Activated CD8-positive, alpha-beta memory T cell treated with anti-CD3 and anti-CD28 coated beads, Interleukin-2, amount 50 U/mL, for 4 hours (primary cell): ENCODE data around the gene SLC27A5.

Experiments
- DNase-seq: peaks from one replicate; pipeline ENCODE4 v3.0.0-alpha.2; 2020

Gene SLC27A5

GRCh38 chr19:58511353-58512208 is at the start of gene SLC27A5:
TSS of gene SLC27A5 (minus strand) at chr19:58511992. CDS start at chr19:58511955, 37 bp downstream.
- no peak for DNase-seq

DNA sequence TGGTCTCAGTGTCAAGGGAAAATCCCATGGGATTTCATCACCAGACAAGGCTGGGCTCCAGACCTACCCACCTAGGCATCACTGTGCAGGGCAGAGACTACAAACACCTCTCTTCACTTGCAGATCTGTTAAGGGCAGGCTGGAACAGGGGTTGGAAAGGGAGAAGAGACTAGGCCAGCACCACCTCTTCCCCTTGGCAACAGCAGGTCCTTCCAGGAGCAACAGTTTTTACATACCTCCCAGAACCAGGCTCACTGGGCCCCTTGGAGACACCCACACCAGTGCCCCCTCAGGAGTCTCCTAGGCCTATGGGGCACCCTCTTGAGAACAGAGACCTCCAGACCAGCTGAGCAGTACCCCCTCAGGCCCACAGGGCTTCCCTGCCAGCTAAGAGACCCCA is 49.1 kb upstream of the SLC27A5 start:
- no peak for DNase-seq

DNA sequence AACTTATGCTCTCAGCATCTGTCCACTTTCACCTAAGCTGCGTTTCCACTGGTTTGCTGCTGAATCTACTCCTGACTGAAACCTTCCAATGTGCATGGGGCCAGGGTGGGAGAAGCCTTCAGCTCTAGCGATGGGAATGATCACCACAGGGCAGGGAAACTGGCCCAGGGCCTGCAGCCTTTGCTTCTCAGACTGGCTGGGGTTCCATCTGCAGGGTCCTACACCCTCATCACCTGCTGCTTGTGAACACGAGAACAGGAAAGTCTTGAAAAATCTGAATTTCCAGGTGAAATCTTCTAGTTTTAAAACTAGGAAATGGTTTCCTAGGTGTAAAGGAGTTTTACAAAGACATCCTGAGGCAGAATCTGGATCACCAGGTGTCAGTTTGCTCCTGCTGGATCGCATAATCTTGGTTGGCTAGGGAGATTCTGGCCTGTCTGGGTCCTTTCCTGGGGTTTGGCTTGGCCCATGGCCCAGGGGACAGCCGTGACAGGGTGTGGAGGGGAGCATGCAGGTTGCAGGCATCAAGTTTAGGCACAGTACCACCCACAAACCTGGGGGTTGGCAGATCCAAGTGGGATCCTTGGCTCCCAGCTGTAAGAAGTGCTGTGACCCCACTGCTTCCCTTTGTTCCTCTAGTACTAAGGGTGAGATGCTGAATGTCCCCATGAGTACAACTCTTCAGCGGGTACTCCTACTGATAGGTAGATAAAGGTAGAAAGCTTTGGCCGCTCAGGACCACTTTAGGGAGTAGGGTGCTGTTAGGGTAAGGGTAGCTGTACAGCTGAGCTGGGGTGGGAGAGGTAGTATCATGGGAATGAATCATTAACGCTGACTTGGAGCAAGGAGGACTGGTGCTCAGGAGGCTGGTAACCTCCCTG is 48.5 kb upstream of the SLC27A5 start:
- DNase-seq = no peak

DNA sequence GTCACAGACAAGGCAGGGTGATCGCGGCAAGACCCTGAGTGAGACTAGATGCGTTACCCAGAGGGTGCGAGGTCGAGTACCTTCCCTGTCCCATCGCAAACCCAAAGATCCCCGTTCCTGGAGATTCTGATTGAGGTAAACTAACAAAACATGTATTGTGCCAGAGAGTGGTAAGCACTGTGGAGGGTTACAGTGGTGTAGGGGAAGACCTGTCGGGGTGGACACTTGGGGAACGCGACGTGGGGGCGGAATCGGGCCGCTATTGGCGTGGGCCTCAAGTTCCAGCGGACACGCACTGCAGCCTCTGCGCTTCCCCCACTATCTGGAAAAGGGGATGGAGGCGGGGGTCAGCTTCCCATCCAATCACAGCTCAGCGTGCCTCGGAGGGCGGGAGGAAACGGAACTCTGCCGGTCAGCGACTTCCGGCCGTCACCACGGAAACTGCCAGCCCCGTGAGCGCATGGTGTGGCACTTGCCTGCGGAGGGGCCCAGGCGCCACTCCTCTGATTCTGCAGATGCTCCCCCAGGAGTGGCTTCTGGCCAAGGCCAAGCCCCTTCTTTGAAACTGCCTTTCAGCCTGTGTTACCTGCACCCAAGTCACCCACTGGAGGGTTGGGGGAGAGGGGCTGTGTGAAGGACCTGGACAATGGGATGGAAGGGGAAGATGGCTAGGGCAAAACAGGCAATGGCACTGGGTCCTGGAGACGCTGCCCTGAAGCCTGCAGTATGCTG is 47.6 kb upstream of the SLC27A5 start:
- peak; percentile 56 for DNase-seq

- peak; percentile 99 for DNase-seq
Measured at GRCh38 chr19:58558623-58559274, 47.0 kb upstream of the SLC27A5 start.

- DNase-seq = peak; percentile 51
Measured at GRCh38 chr19:58558066-58558622, 46.4 kb upstream of the SLC27A5 start, which contains the start of gene UBE2M. TSS of gene UBE2M (minus strand) at chr19:58558611. CDS start at chr19:58558381, 230 bp downstream.

DNA sequence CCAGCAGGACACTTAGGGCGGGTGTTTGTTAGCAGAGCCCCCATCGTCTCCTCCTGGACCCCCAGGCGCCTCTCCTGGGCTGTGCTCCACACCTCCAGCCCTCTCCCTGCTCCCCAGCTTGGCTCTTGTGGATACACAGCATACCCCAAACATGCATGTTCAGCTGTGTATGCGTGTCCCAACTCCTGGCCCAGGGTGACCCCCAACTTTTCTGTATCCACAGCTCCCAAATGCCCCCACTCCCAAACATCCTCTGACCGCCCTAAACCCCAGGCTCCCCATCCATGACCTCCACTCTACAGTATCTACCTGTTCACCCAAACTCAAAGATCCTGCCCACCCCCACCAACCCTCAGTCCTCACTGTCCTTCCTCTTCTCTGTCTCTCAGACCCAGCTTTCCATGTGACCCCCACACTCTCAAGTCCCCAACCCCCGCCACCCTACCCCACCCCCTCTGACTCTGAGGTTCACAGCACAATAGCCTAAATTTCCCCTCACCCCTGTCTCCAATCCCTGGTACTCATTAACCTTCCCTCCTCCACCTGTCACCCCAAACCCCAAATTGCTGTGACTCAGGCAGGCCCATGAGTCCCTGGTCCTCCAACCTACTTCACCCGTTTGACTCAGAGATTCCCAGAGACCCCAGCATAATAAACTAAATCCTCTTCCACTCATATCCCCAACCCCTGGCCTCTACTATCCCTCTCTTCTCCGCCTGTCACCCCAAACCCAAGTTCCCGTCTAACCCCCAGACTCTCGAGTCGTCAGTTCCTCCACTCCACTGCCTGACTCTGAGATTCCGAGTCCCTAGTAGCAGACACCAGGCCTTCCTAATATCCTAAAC is 45.7 kb upstream of the SLC27A5 start:
- DNase-seq = no peak

DNA sequence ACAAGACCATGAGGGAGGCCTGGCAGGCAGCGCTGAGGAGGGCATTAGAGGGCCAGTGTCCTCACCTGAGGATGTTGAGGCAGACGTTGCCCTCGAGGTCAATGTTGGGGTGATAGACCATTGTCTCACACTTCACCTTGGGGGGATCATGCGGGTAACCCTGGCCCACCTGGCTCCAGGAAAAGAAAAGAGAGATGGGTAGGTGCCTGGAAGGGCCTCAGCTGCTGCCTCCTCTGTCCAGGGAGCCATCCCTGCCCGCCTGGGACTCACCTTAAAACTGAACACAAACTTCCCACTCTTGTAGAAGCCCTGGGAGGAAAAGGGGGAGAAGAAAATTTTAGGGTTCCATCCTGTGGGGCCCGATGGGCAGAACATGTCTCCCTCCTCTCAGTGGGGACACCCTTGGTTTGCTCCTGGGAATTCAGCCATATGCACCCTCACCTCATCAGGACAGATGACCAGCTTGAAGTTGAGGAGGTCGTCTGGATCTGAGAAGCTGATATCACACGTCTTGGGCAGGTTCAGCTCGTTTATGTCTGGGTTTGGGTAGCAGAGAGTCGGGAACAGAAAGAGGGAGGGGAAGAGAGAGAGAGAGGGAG is 44.9 kb upstream of the SLC27A5 start:
- DNase-seq = no peak

- DNase-seq = no peak
Measured at GRCh38 chr19:58555920-58556621, 44.3 kb upstream of the SLC27A5 start.

DNA sequence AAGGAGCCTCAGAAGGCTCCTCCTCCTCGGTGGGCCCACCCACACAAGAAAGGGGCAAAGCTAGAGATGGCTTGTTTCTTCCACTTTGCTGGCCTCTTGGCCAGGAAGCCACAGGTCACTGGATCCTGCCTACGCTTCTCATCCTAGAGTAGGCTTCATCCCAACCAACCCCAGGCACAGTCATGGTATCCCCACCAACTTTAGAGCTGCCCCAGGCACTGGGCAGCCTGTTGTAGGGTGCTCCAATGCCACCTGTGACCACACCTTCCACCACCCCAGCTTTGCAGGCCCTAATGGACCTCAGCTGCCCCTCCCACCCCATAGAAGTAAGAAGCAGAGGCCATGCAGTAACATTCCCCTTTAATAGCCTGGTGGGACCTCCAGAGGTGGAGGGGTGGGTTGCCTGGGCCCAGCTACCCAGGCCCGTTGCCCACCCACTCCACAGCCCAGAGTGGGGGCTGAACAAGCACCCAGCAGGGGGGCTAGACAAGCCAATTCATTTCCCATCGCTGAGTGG is 43.6 kb upstream of the SLC27A5 start:
- no peak for DNase-seq

DNA sequence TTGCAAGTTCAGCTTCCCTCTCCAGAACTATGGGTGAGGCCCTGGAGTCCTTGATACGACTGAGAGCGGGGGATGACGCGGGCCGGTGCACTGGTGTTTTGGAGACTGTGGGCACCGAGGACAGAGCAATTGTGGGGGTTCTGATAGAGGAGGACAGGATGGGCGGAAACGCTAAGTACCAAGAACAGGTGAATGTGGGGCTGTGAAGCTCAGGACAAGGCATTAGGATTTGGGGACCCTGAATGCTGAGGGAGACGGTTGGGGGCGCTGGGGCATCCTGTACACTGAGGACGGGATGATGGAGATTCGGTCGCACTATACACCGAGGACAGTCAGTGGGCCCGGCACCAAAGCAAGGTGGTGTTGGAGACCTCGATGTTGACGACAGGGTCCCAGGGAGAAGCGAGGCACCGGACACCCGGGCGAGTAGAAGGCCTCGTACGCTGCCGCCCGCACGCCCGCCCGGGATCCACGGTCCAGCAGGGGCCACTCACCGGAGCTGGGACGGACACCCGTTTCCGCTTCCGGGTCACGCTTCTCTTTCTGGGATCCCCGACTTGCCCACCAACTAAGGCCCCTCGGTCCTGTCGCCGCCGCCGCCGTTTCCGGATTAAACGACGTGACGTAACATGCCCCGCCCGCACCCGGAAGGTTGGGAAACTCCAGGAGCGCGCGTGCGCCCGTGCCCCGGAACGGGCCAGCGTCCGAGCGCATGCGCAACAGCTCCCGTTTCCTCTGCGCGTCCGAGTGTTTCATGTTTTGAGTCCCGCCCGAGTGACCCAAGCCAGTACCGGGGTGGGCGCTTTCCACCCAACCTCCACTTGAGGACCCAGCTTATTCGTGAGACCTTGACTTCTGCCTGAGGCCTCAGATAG is 42.9 kb upstream of the SLC27A5 start, which contains the start of gene CHMP2A:
Gene CHMP2A (minus strand): TSS at position 612 of the 875 bp plus-strand sequence. CDS start 893 bp downstream, outside the sequence.
- DNase-seq = peak; percentile 98

DNA sequence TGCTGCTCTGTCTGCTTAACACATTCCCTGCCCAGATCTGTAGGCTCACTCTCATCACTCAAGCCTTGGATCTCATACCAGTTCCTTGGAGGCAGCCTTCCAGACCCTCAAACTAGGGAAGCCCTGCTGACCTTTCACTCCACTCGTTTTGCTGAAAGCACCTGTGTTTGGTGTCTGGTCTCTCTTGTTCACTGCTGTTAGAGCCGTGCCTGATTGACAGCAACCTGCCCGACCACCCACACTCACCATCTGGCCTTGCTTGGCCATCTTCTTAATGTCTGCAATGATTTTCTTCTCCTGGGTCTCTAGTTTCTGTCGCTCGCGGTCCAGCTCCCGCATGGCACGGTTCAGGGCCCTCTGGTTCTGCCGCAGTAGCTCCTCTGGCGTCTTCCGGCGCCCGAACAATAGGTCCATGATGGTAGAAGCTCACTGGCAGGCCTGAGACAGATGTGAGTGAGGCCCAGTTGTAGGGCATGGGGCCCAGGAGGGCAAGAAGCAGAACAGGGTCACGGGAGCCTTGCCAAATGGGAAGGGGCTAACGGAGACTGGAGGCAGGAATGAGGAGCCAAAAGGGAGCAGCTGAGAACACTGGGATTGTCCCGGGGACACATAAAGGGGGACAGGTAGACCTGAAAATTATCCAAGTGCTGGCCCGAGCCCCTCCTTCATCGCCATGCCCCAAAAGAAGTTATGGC is 42.2 kb upstream of the SLC27A5 start:
- no peak for DNase-seq

DNA sequence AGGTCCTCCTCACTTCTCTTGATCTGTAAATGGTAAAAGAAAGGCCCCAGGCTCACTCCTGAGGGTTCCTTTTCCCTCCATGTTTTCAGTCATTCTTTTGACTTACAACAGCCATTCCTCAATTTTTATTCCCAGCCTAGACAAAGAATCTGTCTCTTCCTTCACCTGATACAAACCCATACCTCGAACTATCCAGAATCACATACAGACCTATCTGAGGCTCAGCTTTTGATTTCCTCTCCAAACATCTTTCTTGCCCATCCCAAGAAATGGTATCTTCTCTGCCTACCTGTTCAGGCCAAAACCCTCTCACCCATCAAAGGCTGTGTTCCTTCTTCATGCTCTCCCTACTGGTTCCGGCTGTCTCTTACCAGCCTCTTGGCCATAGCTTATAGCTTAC is 40.9 kb upstream of the SLC27A5 start:
- DNase-seq = no peak

DNA sequence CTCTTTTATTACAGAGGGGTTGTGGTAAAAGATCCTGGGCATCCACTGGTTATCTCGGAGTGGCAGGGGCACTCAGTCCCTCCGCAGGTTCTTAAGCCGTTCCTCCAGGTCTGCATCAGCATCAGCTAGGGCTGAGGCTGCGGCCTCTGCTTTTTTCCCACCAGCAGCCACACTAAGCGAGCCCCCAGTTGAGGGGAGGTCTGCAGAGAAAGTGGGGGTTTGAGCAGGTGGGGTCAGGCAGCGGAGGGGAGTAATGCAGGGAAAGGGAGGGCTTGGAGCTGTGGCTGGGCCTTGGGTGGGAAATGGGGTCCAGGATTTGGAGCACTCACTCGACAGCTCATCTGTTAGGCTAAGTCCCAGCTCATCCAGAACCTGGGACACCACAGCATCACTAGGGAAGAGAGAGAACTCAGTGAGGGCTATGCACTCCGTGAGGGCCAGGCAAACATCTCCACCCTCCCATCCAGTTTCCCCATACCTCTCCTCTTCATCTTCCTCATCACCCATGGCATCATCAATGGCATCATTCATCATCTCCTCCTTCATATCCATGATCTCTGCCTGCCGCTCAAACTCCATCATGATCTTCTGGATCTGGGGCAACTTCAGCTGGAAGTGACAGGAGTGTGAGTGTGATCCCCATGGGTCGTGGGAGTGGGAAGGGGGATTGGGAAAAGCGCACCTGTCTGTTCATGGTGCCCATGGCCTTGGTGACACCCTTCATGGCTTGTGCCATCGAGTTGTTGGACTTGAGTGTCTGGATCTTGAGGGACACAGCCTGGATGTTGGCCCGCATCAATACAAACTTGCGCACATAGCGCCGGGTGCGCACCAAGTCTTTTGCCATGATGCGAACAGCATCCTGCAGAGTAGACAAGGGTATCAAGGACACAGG is 40.0 kb upstream of the SLC27A5 start:
- no peak for DNase-seq

DNA sequence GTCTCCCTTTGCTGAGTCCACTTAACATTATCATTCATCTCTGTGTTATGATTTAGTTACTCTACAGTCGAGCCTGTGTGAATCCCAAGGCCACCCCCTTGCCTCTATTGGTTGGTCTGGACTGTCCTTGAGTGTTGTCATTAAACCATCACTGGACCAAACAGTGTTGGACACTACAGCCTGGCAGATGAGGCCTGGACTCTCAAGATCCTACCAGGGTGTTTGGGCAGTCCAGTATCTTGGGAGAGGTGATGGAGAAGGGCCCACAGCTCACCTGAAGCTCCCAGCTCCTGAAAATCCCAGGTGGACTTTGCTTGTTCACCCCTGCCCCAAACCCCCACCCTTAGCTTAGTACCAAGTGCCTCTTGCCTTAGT is 39.3 kb upstream of the SLC27A5 start:
- no peak for DNase-seq

- no peak for DNase-seq
Measured at GRCh38 chr19:58550362-58551122, 38.8 kb upstream of the SLC27A5 start.
